ENCODE measurements around the gene GMEB1. TPM values are rescaled to one million over a fixed set of nuclear protein-coding genes. Genes with fewer than 3 reads are reported as not detected.
"Not testable (repeated sequence)": the region's sequence is repeated elsewhere in the genome, so short reads cannot be mapped to it uniquely, and the experiment has no call there.

The GMEB1 gene
- total RNA-seq, 2 donors from 2014 or later: 4.2 to 8.8 TPM

DNA sequence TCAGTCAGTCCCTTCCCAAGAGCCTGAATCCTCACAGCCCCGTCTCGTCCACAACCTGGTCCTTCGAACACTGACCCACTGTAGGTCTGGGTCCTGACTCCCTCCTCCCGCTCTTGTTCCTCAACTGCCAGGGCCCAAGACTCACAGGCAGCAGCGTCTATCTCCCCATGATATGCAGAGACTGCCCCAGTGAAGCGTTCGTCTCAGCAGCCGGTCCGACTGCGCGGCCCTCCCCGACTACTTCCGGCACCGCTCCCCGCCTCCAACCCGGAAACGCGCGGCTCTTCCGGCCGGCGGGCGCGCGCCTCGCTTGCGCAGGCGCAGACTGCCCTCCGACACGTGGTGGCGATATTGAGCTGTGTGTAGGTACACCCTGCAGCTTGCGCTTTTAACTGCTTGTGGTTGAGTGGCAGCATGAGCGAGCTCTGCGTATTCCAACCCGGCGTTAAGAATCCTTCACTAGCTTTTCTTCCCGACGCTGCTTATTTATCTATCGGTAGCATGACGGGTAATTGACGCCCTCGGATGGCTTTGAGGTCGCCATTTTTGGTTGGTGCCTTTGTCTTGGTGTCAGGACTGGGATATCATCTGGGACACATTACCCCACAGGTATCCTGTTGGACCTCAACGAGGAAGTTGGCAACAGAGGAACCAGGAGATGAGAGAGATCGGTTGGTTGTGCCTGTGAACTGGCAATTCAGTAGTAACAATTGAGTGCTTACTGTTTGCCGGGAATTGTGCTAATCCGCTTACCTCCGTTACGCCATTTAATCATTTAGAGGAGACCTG lies 25.5 kb upstream of the GMEB1 start, which contains the start of gene TAF12:
TSS of gene TAF12 (minus strand) at position 221 of the 789 bp plus-strand sequence. CDS start 20,986 bp downstream, outside the sequence.
- Histone ChIP-seq H3K27ac (peak within 1 kb of the TSS; percentile 90 to 95), H3K4me1 (peaks cover 0 to 39% of the 10 kb centered on the region in 2 donors), H3K9me3 (no peaks in the 10 kb centered on the region), H3K4me3 (peak within 1 kb of the TSS; percentile 82 to 87), H3K27me3 (no peaks in the 10 kb centered on the region), H3K36me3 (no peaks in the 10 kb centered on the region)
- DNase-seq (ENCODE audit: low spot score): peak; percentile 92
- TF ChIP-seq, protein P1, sequence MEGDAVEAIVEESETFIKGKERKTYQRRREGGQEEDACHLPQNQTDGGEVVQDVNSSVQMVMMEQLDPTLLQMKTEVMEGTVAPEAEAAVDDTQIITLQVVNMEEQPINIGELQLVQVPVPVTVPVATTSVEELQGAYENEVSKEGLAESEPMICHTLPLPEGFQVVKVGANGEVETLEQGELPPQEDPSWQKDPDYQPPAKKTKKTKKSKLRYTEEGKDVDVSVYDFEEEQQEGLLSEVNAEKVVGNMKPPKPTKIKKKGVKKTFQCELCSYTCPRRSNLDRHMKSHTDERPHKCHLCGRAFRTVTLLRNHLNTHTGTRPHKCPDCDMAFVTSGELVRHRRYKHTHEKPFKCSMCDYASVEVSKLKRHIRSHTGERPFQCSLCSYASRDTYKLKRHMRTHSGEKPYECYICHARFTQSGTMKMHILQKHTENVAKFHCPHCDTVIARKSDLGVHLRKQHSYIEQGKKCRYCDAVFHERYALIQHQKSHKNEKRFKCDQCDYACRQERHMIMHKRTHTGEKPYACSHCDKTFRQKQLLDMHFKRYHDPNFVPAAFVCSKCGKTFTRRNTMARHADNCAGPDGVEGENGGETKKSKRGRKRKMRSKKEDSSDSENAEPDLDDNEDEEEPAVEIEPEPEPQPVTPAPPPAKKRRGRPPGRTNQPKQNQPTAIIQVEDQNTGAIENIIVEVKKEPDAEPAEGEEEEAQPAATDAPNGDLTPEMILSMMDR (IDR thresholded peaks at IDR 0.05): peak in 1 of 2 donors; percentile 67

DNA sequence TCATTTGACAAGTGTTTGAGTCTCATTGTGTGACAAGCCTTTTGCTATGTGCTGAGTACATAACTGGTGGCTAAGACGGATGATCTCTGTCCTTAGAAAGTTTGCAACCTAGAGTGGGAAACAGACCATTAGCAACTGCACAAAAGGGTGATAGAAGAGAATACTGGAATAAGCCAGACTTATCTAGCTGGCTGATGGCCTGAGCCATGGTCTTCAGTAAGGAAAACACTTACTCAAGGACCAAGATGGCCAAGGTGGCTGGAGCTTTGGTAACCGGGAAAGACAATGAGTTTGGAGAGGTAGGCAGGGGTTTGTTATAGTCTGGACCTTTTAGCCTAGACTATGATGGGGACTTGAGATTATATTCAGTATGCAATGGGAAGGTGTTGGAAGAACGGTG lies 24.1 kb upstream of the GMEB1 start:
- TF ChIP-seq, protein P1 (IDR thresholded peaks at IDR 0.05): no peak
- peaks cover 0 to 48% of the 10 kb centered on the region in 2 donors for H3K4me1 ChIP-seq
- H3K4me3 ChIP-seq: no peak overlapping the region
- no peaks in the 10 kb centered on the region for H3K27me3 ChIP-seq
- H3K36me3 ChIP-seq: no peaks in the 10 kb centered on the region
- peak overlapping the region; percentile 90 to 95 for H3K27ac ChIP-seq
- H3K9me3 ChIP-seq: no peaks in the 10 kb centered on the region
- no peak for DNase-seq (ENCODE audit: low spot score)

DNA sequence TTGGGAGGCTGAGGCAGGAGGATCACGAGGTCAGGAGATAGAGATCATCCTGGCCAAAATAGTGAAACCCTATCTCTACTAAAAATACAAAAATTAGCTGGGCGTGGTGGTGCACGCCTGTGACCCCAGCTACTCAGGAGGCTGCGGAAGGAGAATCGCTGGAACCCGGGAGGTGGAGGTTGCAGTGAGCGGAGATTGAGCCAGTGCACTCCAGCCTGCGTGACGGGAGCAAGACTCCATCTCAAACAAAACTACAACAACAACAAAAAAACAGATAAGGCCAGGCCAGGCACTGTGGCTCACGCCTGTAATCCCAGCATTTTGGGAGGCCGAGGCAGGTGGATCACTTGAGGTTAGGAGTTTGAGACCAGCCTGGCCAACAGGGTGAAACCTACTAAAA lies 23.2 kb upstream of the GMEB1 start:
- not testable (repeated sequence) for H3K4me3 ChIP-seq; H3K36me3 ChIP-seq; H3K27me3 ChIP-seq; H3K27ac ChIP-seq; H3K9me3 ChIP-seq; DNase-seq (ENCODE audit: low spot score)
- H3K4me1 ChIP-seq: peaks cover 0 to 48% of the 10 kb centered on the region in 2 donors

DNA sequence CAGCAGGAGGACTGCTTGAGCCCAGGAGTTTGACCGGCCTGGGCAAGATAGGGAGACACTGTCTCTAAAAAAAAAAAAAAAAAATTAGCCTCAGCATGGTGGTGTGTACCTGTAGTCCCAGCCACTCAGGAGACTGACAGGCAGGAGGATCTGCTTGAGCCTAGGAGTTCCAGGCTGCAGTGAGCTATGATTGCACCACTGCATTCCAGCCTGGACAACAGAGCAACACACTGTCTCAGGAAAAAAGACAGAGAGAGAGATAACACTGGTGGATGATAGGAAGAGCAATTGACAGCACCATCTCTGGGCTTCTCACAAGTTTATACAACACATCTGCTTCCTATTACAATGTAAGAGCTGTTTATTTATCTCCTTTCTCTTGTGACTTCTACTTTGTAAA lies 22.5 kb upstream of the GMEB1 start:
- H3K9me3 ChIP-seq: no peaks in the 10 kb centered on the region
- no peak for DNase-seq (ENCODE audit: low spot score)
- TF ChIP-seq, protein P1 (IDR thresholded peaks at IDR 0.05): no peak
- peaks cover 0 to 44% of the 10 kb centered on the region in 2 donors for H3K4me1 ChIP-seq
- H3K27me3 ChIP-seq: no peaks in the 10 kb centered on the region
- peak overlapping the region in 1 of 2 donors; percentile 22 for H3K27ac ChIP-seq
- H3K36me3 ChIP-seq: no peaks in the 10 kb centered on the region
- no peak overlapping the region for H3K4me3 ChIP-seq

DNA sequence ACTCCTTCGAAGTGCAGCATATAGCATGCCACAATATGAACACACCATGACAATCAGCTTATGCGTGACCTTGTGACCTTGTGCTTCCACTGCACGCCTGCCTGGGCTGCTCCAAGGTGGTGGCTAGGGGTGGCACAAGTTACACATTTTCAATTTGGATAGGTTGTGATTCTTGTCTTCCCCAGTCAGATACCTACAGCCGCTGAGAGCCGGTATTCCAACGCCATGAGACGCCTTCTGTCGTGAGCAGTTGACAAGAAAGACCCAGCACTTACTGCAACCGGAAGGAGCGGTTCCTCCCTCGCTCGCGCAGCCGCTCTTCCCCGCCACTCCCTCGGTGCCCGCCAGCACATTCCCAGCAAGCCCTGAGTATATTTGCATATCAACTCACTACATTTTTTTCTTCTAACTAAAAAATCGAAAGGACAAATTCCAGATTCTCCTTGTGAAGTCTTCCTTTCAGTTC lies 20.5 kb upstream of the GMEB1 start:
- H3K4me1 ChIP-seq: peaks cover 0 to 31% of the 10 kb centered on the region in 2 donors
- no peaks in the 10 kb centered on the region for H3K36me3 ChIP-seq
- peak overlapping the region; percentile 88 to 90 for H3K27ac ChIP-seq
- H3K9me3 ChIP-seq: no peaks in the 10 kb centered on the region
- peak overlapping the region; percentile 27 to 46 for H3K4me3 ChIP-seq
- no peaks in the 10 kb centered on the region for H3K27me3 ChIP-seq
- TF ChIP-seq, protein P1 (IDR thresholded peaks at IDR 0.05): no peak
- peak; percentile 91 for DNase-seq (ENCODE audit: low spot score)

DNA sequence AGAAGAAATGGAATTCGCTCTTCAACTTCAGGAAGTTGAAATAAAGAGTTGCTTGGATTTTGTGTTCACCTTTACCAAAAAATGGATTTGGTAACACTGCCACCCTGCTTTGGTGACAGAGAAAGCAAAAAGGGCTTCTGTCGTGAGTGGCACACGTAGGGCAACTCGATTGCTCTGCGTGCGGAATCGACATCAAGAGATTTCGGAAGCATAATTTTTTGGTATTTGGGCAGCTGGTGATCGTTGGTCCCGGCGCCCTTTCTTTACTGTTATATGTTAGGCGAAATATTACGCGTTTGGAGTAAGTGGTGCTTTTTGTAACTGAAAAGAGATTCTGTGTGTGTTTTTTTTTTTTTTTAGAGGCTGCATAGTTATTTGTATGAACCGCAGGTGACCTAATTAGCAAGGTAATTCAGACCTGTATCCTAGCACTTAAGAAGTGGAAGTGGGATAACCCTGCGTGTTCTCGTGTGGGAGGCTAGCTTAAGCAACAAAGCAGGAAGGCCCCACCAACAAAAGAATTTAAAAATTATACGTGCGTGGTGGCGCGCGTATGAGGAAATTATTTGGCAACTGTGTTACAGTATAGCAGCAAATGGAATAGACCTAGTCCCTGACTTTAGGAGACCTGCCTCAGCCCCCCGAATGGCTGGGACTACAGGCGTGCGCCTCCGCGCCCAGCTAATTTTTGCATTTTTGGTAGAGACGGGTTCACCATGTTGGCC lies 19.9 kb upstream of the GMEB1 start, which contains the start of gene RNU11:
TSS of gene RNU11 (plus strand) at position 127 of the 725 bp plus-strand sequence.
- Histone ChIP-seq H3K4me3 (peak within 1 kb of the TSS; percentile 27 to 46), H3K27ac (peak within 1 kb of the TSS; percentile 88 to 90), H3K9me3 (no peaks in the 10 kb centered on the region), H3K4me1 (peaks cover 0 to 30% of the 10 kb centered on the region in 2 donors), H3K36me3 (no peaks in the 10 kb centered on the region), H3K27me3 (no peaks in the 10 kb centered on the region)
- TF ChIP-seq, protein P1 (IDR thresholded peaks at IDR 0.05): no peak
- DNase-seq (ENCODE audit: low spot score): peak; percentile 96

DNA sequence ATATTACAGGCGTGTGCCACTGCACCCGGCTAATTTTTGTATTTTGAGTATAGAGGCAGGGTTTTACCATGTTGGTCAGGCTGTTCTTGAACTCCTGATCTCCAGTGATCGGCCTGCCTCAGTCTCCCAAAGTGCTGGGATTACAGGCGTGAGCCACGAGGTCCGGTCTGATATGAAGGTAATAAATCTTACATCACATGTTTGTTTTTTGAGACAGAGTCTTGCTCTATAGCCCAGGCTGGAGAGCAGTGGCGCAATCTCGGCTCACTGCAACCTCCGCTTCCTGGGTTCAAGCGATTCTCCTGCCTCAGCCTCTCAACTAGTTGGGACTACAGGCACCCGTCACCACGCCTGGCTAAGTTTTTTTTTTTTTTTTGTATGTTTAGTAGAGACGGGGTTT lies 15.5 kb upstream of the GMEB1 start:
- not testable (repeated sequence) for H3K4me3 ChIP-seq; H3K36me3 ChIP-seq; H3K4me1 ChIP-seq; DNase-seq (ENCODE audit: low spot score); H3K27ac ChIP-seq; H3K9me3 ChIP-seq; H3K27me3 ChIP-seq

Measured in right atrium auricular region (tissue), 2 donors.